Measurements from ENCODE around the gene DGKB.

The DGKB gene

DNA sequence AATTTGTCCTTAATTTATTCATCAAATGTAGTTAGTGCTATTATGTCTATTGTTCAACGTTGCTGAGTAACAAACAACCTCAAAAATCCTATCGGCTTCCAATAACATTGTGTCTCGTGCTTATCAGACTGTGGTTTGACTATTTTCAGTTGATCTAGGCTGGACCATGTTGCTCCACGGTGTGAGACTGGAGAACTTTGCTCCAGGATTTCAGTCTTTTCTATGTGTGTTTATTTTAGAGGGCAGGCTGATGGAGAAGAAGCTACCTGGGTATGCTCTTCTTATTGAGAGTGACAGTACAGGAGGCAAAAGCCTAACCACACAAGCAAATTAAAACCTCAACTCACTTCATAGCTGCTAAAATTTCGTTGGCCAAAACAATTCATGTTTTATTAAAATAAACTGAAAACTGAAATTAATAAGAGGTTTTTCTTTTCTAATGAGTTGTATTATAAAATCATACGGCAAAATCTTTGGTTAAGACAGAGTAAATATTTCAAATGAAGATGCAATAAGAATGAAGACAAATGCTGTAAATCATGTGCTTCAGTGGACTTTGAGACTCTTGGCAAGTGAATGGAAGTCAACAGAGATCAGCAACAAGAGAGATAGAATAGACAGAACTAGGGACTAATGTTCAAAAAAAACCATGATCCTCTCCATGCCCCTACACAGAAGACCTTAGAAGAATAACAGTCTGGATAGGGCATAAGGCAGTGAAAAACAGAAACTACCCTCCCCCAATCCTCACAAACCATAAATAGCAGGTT lies 495.1 kb downstream of the DGKB start:
- H3K27me3 ChIP-seq (ENCODE audit: insufficient read depth, low read length), result no peaks in the 10 kb centered on the region
- no peaks in the 10 kb centered on the region for H3K36me3 ChIP-seq (ENCODE audit: insufficient read depth, low read depth, low read length)
- H3K9ac ChIP-seq (ENCODE audit: low read depth, low read length), result no peak overlapping the region
- no peaks in the 10 kb centered on the region for H3K9me3 ChIP-seq (ENCODE audit: insufficient read depth, low read depth, low read length)
- no peak overlapping the region for H3K27ac ChIP-seq (ENCODE audit: low read length)
- H3K4me3 ChIP-seq (ENCODE audit: low read length), result no peak overlapping the region
- H3K4me1 ChIP-seq (ENCODE audit: insufficient read depth, low read length), result peaks cover 10% of the 10 kb centered on the region; the same call in 1 of the 2 replicates

DNA sequence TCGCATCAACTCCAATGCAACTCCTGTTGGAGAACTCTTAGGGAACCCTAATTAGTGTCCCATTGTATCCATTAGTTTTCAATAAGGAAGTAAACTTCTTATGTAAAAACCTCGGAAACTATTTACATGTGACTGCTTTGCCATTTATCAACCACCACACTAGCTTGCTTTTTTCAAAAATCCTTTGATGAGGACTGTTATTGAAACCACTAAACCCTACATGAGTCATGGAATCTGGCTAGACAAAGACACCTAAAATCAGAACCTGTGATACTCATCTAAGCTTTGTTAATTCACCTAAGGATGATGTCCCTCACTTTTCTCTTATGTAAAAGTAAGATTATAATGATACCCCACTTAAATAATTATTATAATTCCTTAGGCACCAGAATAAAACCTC lies 499.0 kb downstream of the DGKB start:
- no peak overlapping the region for H3K27ac ChIP-seq (ENCODE audit: low read length)
- no peak overlapping the region for H3K4me3 ChIP-seq (ENCODE audit: low read length)
- peaks cover 10% of the 10 kb centered on the region; the same call in 1 of the 2 replicates for H3K4me1 ChIP-seq (ENCODE audit: insufficient read depth, low read length)
- H3K27me3 ChIP-seq (ENCODE audit: insufficient read depth, low read length), result no peaks in the 10 kb centered on the region
- H3K9me3 ChIP-seq (ENCODE audit: insufficient read depth, low read depth, low read length), result no peaks in the 10 kb centered on the region
- no peaks in the 10 kb centered on the region for H3K36me3 ChIP-seq (ENCODE audit: insufficient read depth, low read depth, low read length)
- H3K9ac ChIP-seq (ENCODE audit: low read depth, low read length), result no peak overlapping the region

DNA sequence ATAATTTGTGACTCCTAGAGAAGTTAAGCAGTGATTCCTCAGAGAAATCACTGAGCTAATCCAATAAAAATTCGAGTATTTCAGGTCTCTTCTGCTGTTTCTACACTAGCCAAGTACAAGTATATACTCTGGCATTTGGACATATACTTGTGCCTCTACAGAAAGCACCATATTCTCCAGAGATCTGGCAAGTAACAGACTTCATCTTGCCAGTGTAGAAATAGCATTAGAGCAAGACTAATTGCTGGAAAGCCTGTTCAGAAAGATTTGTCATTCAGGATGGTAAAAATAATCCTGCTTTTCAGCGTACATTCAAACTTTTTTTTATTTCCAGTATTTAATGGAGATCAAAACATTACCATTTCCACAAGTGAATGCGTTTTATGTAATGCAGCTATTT lies 502.3 kb downstream of the DGKB start:
- H3K27ac ChIP-seq (ENCODE audit: low read length), result no peak overlapping the region
- H3K36me3 ChIP-seq (ENCODE audit: insufficient read depth, low read depth, low read length), result no peaks in the 10 kb centered on the region

DNA sequence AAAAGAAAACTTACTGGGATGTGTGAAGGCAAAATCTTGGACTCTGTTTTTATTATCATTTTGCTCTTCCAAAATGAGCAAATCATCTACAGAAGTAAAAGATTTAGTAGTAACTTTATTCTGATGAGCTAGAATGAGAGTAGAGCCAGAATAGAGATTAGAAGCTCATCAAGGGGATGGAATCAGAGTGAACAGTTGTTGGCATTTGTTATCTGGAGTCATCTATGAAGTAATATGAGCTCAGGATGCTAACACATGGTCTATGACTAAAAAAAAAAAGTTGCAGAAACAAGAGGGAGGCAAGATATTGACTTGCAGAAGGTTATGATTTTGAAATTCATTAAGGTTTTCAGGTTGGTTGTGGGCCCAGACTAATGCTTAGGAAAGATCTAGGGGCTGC lies 504.0 kb downstream of the DGKB start:
- Histone ChIP-seq H3K4me3 (ENCODE audit: low read length) (no peak overlapping the region), H3K27me3 (ENCODE audit: insufficient read depth, low read length) (no peaks in the 10 kb centered on the region), H3K4me1 (ENCODE audit: insufficient read depth, low read length) (peaks cover 7% of the 10 kb centered on the region; the same call in 1 of the 2 replicates), H3K36me3 (ENCODE audit: insufficient read depth, low read depth, low read length) (no peaks in the 10 kb centered on the region), H3K9ac (ENCODE audit: low read depth, low read length) (no peak overlapping the region), H3K9me3 (ENCODE audit: insufficient read depth, low read depth, low read length) (no peaks in the 10 kb centered on the region), H3K27ac (ENCODE audit: low read length) (no peak overlapping the region)

More for the DNA sequence above, 502.3 kb downstream of the DGKB start:
- Histone ChIP-seq H3K4me1 (ENCODE audit: insufficient read depth, low read length) (peaks cover 10% of the 10 kb centered on the region; the same call in 1 of the 2 replicates), H3K9ac (ENCODE audit: low read depth, low read length) (no peak overlapping the region), H3K9me3 (ENCODE audit: insufficient read depth, low read depth, low read length) (no peaks in the 10 kb centered on the region), H3K27me3 (ENCODE audit: insufficient read depth, low read length) (no peaks in the 10 kb centered on the region), H3K4me3 (ENCODE audit: low read length) (no peak overlapping the region)

DNA sequence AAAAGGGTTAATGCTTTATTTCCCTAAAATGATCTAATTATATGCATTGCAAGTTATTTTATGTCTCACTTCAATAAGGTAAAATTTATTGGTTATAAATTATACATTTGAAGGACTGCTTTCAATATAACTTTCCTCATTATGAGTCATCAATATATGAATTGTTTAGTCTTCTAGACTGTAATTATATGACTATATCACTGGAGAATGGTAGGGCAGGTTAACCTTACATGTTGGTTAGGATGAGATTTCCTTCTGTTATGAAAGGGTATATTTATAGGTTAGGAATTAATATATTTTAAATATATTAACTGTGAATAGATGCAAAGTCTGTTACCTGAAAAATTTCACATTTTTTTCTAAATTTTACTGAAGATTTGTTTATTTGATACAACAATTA lies 506.7 kb downstream of the DGKB start:
- Histone ChIP-seq H3K4me3 (ENCODE audit: low read length) (no peak overlapping the region), H3K9me3 (ENCODE audit: insufficient read depth, low read depth, low read length) (no peaks in the 10 kb centered on the region), H3K27me3 (ENCODE audit: insufficient read depth, low read length) (no peaks in the 10 kb centered on the region), H3K9ac (ENCODE audit: low read depth, low read length) (no peak overlapping the region), H3K4me1 (ENCODE audit: insufficient read depth, low read length) (no peaks in the 10 kb centered on the region), H3K27ac (ENCODE audit: low read length) (no peak overlapping the region), H3K36me3 (ENCODE audit: insufficient read depth, low read depth, low read length) (no peaks in the 10 kb centered on the region)

DNA sequence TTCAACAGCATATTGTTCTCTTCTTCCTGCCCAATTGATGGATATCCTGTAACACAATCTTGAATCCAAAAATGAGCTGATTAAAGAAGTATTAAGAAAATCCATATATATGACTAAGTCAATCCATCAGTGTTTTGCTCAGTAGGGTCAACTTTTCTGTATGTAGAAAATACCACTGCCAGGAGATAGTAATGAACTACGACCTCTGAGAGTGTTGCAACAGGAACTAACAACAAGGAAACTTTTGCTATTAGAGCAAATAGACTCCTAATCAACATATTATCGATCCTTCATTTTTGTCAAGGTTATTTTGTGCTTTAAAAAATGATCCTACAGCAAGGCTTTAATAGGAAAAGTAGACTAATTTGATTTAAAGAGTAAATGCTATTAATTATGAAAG lies 507.8 kb downstream of the DGKB start:
- no peak overlapping the region for H3K4me3 ChIP-seq (ENCODE audit: low read length)
- H3K9ac ChIP-seq (ENCODE audit: low read depth, low read length), result no peak overlapping the region
- no peaks in the 10 kb centered on the region for H3K27me3 ChIP-seq (ENCODE audit: insufficient read depth, low read length)
- H3K27ac ChIP-seq (ENCODE audit: low read length), result no peak overlapping the region
- H3K4me1 ChIP-seq (ENCODE audit: insufficient read depth, low read length), result no peaks in the 10 kb centered on the region; the same call in 1 of the 2 replicates
- no peaks in the 10 kb centered on the region for H3K36me3 ChIP-seq (ENCODE audit: insufficient read depth, low read depth, low read length)
- H3K9me3 ChIP-seq (ENCODE audit: insufficient read depth, low read depth, low read length), result no peaks in the 10 kb centered on the region

DNA sequence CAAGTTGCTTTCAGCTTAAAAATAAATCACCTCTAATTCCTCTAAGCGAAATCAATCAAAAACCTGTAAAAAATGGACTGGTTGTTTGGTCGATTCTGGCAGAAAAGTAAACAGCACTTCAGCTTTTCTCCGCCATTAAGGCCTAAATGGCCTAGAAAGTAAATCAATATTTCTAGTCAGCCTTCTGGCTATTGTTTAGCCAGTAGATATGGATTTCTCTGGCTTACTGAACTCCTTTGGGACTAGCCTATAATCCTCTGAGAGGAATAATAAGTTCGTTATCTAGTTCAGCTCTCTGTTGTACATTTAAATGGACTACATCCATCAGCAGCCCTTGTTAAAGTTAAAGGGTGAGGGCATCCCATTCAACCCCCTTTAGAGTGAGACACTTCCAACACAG lies 513.0 kb downstream of the DGKB start:
- Histone ChIP-seq H3K27me3 (ENCODE audit: insufficient read depth, low read length) (no peaks in the 10 kb centered on the region), H3K9ac (ENCODE audit: low read depth, low read length) (no peak overlapping the region), H3K4me1 (ENCODE audit: insufficient read depth, low read length) (peaks cover 3% of the 10 kb centered on the region; the same call in 1 of the 2 replicates), H3K9me3 (ENCODE audit: insufficient read depth, low read depth, low read length) (no peaks in the 10 kb centered on the region), H3K27ac (ENCODE audit: low read length) (no peak overlapping the region), H3K36me3 (ENCODE audit: insufficient read depth, low read depth, low read length) (no peaks in the 10 kb centered on the region), H3K4me3 (ENCODE audit: low read length) (no peak overlapping the region)

DNA sequence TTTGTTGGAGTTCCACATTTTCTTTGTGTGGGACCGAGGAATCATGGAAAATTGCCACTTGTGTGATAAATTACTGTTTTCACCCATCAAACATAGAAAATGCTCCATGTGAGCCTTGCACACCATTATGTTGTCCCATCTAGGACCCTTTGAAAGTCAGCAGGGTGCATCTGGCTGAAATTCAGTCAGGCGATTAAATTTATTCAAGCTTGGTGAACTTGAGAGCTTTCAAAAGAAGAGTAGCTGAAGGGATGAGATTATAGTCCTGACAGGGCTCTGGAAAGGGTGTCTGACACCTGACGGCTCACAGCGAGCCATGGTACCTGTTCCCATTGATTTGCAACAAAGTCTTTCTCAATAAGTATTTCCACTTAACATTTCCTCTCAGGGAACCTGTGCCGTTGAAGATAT lies 513.4 kb downstream of the DGKB start:
- H3K4me1 ChIP-seq (ENCODE audit: insufficient read depth, low read length), result peaks cover 3% of the 10 kb centered on the region; the same call in 1 of the 2 replicates
- no peaks in the 10 kb centered on the region for H3K36me3 ChIP-seq (ENCODE audit: insufficient read depth, low read depth, low read length)
- no peak overlapping the region for H3K27ac ChIP-seq (ENCODE audit: low read length)
- H3K9ac ChIP-seq (ENCODE audit: low read depth, low read length), result no peak overlapping the region
- H3K27me3 ChIP-seq (ENCODE audit: insufficient read depth, low read length), result no peaks in the 10 kb centered on the region
- H3K9me3 ChIP-seq (ENCODE audit: insufficient read depth, low read depth, low read length), result no peaks in the 10 kb centered on the region
- no peak overlapping the region for H3K4me3 ChIP-seq (ENCODE audit: low read length)

DNA sequence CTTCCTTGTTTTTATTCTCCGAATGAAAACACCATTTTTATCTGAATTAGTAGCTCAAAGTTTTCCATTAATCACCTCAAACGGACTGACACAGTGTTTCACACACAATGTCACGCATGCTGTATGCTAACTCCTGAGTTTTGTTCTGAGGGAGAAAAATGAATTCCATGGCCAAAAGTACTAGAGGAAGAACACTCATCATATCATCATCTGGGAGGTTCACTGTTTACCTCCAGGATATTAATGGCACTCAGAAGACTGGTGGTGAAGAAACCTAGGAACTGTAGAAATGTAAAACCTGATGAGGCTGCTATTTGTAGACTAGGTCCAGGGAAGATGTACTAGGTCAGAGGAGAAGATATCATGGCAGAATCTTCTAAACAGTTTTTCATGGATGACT lies 517.5 kb downstream of the DGKB start:
- Histone ChIP-seq H3K27ac (ENCODE audit: low read length) (no peak overlapping the region), H3K9me3 (ENCODE audit: insufficient read depth, low read depth, low read length) (no peaks in the 10 kb centered on the region), H3K36me3 (ENCODE audit: insufficient read depth, low read depth, low read length) (no peaks in the 10 kb centered on the region), H3K9ac (ENCODE audit: low read depth, low read length) (no peak overlapping the region), H3K4me3 (ENCODE audit: low read length) (no peak overlapping the region), H3K4me1 (ENCODE audit: insufficient read depth, low read length) (peaks cover 3% of the 10 kb centered on the region; the same call in 1 of the 2 replicates), H3K27me3 (ENCODE audit: insufficient read depth, low read length) (no peaks in the 10 kb centered on the region)

DNA sequence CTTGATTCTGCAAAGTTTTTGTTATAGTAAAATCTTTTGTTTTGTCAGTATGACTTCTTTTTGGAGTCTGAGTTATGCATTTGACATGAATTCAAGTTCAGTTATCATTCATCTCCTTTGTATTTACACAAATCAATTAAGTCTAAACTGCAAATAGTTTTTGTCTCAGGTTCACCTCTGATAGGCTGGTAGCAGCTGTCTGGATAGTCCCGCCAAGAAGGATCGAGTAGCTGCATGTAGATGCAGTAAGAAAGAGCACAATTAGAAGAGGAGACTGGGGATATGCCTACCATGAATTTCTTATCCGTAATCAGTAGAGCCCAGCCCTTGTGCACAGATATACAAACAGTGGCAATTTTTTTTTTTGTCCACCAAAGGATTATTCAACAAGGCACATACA lies 520.6 kb downstream of the DGKB start:
- H3K4me1 ChIP-seq (ENCODE audit: insufficient read depth, low read length), result no peaks in the 10 kb centered on the region
- H3K36me3 ChIP-seq (ENCODE audit: insufficient read depth, low read depth, low read length), result no peaks in the 10 kb centered on the region
- no peaks in the 10 kb centered on the region for H3K27me3 ChIP-seq (ENCODE audit: insufficient read depth, low read length)
- H3K27ac ChIP-seq (ENCODE audit: low read length), result no peak overlapping the region
- H3K4me3 ChIP-seq (ENCODE audit: low read length), result no peak overlapping the region
- H3K9ac ChIP-seq (ENCODE audit: low read depth, low read length), result no peak overlapping the region
- H3K9me3 ChIP-seq (ENCODE audit: insufficient read depth, low read depth, low read length), result no peaks in the 10 kb centered on the region

DNA sequence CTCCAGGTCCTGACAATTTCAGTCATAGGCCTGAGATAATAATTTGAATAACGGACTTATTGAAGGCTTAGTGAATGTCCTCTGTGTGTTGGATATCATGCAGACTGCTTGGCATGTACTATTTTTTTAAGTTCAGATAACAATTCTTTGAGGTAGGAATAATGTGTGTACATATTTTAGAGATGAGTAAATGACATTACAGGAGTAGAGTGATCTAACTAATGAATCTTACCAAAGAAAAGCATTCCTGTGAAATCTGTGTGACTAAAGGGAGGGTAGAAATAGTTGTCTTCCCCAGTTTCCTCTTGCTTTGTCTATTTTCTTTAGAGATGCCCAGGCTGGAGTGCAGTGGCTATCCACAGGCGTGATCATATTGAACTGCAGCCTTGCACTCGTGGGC lies 521.2 kb downstream of the DGKB start:
- Histone ChIP-seq H3K4me1 (ENCODE audit: insufficient read depth, low read length) (no peaks in the 10 kb centered on the region), H3K4me3 (ENCODE audit: low read length) (no peak overlapping the region), H3K36me3 (ENCODE audit: insufficient read depth, low read depth, low read length) (no peaks in the 10 kb centered on the region), H3K27me3 (ENCODE audit: insufficient read depth, low read length) (no peaks in the 10 kb centered on the region), H3K9ac (ENCODE audit: low read depth, low read length) (no peak overlapping the region), H3K9me3 (ENCODE audit: insufficient read depth, low read depth, low read length) (no peaks in the 10 kb centered on the region), H3K27ac (ENCODE audit: low read length) (no peak overlapping the region)

DNA sequence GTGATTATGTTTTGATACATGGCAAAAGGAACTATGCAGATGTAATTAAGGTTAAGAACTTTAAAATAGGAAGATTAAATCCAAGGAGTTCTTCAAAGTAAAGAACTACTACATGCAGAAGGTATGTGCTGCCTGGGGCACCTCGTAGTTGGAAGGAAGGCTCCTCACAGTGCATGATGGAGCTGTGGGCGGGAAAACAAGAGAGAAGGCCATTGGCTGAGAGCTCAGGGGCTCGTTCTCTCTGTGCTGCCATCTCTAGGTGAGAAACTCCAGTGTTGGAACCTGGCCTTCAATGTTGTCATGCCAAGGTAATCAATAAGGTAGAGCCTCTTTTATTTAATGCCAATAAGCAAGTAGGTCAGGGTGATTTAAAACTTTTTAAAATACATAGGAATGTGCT lies 521.7 kb downstream of the DGKB start:
- Histone ChIP-seq H3K27ac (ENCODE audit: low read length) (no peak overlapping the region), H3K9ac (ENCODE audit: low read depth, low read length) (no peak overlapping the region), H3K4me3 (ENCODE audit: low read length) (no peak overlapping the region), H3K27me3 (ENCODE audit: insufficient read depth, low read length) (no peaks in the 10 kb centered on the region), H3K9me3 (ENCODE audit: insufficient read depth, low read depth, low read length) (no peaks in the 10 kb centered on the region), H3K36me3 (ENCODE audit: insufficient read depth, low read depth, low read length) (no peaks in the 10 kb centered on the region), H3K4me1 (ENCODE audit: insufficient read depth, low read length) (no peaks in the 10 kb centered on the region)

Measured in iPS-20b (cell line).